ENCODE data around the gene UBC. TPM values are rescaled to one million over a fixed set of nuclear protein-coding genes. Genes with fewer than 3 reads are reported as not detected.

UBC gene
- total RNA-seq, 1 experiment from 2014 or later = 1,053 TPM

- CTCF ChIA-PET = interaction anchor here (0.6 to 2.1 kb wide), 3 partner anchors 11 to 33 kb away, joined by 3 to 25 read pairs (median 6); no protein-coding TSS in a partner anchor
- TSS peak; percentile 100 for BruUV-seq (replicated peaks)
Observed at GRCh38 chr12:124940143-124940392, 25.6 kb upstream of the UBC start.

GRCh38 chr12:124939421-124940142 is 25.1 kb upstream of the UBC start:
- DNase-seq (ENCODE audit: low spot score) = peak; percentile 99
- Histone ChIP-seq H3K27ac (ENCODE audit: low read depth, low read length, poor library complexity, severe bottlenecking) (peak overlapping the region; percentile 80), H3K4me1 (ENCODE audit: insufficient read depth, low read length, poor library complexity, severe bottlenecking) (peaks cover 19% of the 10 kb centered on the region), H3K9me3 (ENCODE audit: low read depth, low read length, poor library complexity, severe bottlenecking) (no peaks in the 10 kb centered on the region), H3K27me3 (replicated peaks; ENCODE audit: insufficient read depth, low read depth, low read length, poor library complexity) (no peaks in the 10 kb centered on the region), H3K36me3 (ENCODE audit: insufficient read depth, low read length, poor library complexity, severe bottlenecking) (no peaks in the 10 kb centered on the region), H3K4me3 (ENCODE audit: low read depth, low read length, poor library complexity, severe bottlenecking) (peak overlapping the region; percentile 52)
- TF ChIP-seq, protein P1, sequence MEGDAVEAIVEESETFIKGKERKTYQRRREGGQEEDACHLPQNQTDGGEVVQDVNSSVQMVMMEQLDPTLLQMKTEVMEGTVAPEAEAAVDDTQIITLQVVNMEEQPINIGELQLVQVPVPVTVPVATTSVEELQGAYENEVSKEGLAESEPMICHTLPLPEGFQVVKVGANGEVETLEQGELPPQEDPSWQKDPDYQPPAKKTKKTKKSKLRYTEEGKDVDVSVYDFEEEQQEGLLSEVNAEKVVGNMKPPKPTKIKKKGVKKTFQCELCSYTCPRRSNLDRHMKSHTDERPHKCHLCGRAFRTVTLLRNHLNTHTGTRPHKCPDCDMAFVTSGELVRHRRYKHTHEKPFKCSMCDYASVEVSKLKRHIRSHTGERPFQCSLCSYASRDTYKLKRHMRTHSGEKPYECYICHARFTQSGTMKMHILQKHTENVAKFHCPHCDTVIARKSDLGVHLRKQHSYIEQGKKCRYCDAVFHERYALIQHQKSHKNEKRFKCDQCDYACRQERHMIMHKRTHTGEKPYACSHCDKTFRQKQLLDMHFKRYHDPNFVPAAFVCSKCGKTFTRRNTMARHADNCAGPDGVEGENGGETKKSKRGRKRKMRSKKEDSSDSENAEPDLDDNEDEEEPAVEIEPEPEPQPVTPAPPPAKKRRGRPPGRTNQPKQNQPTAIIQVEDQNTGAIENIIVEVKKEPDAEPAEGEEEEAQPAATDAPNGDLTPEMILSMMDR (conservative IDR thresholded peaks at IDR 0.05; ENCODE audit: low read depth, low read length) = no peak
- TF ChIP-seq EZH2 (IDR thresholded peaks at IDR 0.05; ENCODE audit: borderline replicate concordance, low read depth, low read length, poor library complexity, severe bottlenecking) = no peak
- intact Hi-C loops (cut with micrococcal nuclease; ENCODE audit: unreplicated experiment) = loop anchor here (1.0 to 2.0 kb wide), 3 partner anchors 12 to 33 kb away; no protein-coding TSS in a partner anchor
- ChIA-PET CTCF (interaction anchor here (0.7 to 2.1 kb wide), 2 partner anchors 33 to 1355 kb away, joined by 3 to 25 read pairs; partner anchors contain the start of gene TMED2), POLR2A (ENCODE audit: low non-redundant PET) (interaction anchor here (1.0 kb wide), 1 partner anchor 24 kb away, joined by 20 read pairs; no protein-coding TSS in a partner anchor)
- no TSS peak for BruUV-seq (replicated peaks)

More at GRCh38 chr12:124940143-124940392, 25.6 kb upstream of the UBC start:
- POLR2A ChIA-PET (ENCODE audit: low non-redundant PET) = interaction anchor here (1.0 kb wide), 1 partner anchor 25 kb away, joined by 20 read pairs; no protein-coding TSS in a partner anchor
- intact Hi-C loops (cut with micrococcal nuclease; ENCODE audit: unreplicated experiment) = loop anchor here (1.0 to 2.0 kb wide), 2 partner anchors 18 to 33 kb away; no protein-coding TSS in a partner anchor
- TF ChIP-seq EZH2 (IDR thresholded peaks at IDR 0.05; ENCODE audit: borderline replicate concordance, low read depth, low read length, poor library complexity, severe bottlenecking) = no peak
- TF ChIP-seq, protein P1 (conservative IDR thresholded peaks at IDR 0.05; ENCODE audit: low read depth, low read length) = no peak
- H3K27ac ChIP-seq (ENCODE audit: low read depth, low read length, poor library complexity, severe bottlenecking) = peak overlapping the region; percentile 80
- no peaks in the 10 kb centered on the region for H3K9me3 ChIP-seq (ENCODE audit: low read depth, low read length, poor library complexity, severe bottlenecking)
- DNase-seq (ENCODE audit: low spot score) = no peak
- no peaks in the 10 kb centered on the region for H3K36me3 ChIP-seq (ENCODE audit: insufficient read depth, low read length, poor library complexity, severe bottlenecking)
- H3K4me1 ChIP-seq (ENCODE audit: insufficient read depth, low read length, poor library complexity, severe bottlenecking) = peaks cover 19% of the 10 kb centered on the region
- no peaks in the 10 kb centered on the region for H3K27me3 ChIP-seq (replicated peaks; ENCODE audit: insufficient read depth, low read depth, low read length, poor library complexity)
- H3K4me3 ChIP-seq (ENCODE audit: low read depth, low read length, poor library complexity, severe bottlenecking) = peak overlapping the region; percentile 52

DNA sequence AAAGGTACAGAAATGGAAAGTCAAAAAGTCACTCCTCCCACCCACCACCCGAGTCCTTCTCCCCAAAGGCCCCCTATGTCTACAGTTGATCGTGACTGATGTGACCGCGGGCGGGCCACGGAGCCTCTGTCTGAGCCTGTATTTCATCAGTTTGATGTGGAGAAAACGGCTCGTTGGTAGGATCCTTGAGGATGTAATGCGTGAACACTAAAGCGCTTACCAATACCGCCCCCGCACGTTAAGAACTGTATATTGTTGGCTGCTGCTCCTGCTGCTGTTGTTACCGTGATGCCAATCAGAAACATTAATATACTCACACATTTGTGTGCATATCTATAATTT is 24.6 kb upstream of the UBC start:
- intact Hi-C loops (cut with micrococcal nuclease; ENCODE audit: unreplicated experiment) = loop anchor here (1.0 kb wide), 1 partner anchor 12 kb away; no protein-coding TSS in a partner anchor
- Histone ChIP-seq H3K4me1 (ENCODE audit: insufficient read depth, low read length, poor library complexity, severe bottlenecking) (peaks cover 19% of the 10 kb centered on the region), H3K4me3 (ENCODE audit: low read depth, low read length, poor library complexity, severe bottlenecking) (peak overlapping the region; percentile 52), H3K27me3 (replicated peaks; ENCODE audit: insufficient read depth, low read depth, low read length, poor library complexity) (no peaks in the 10 kb centered on the region), H3K36me3 (ENCODE audit: insufficient read depth, low read length, poor library complexity, severe bottlenecking) (no peaks in the 10 kb centered on the region), H3K27ac (ENCODE audit: low read depth, low read length, poor library complexity, severe bottlenecking) (peak overlapping the region; percentile 80), H3K9me3 (ENCODE audit: low read depth, low read length, poor library complexity, severe bottlenecking) (no peaks in the 10 kb centered on the region)
- DNase-seq (ENCODE audit: low spot score) = peak; percentile 88
- TF ChIP-seq EZH2 (IDR thresholded peaks at IDR 0.05; ENCODE audit: borderline replicate concordance, low read depth, low read length, poor library complexity, severe bottlenecking) = no peak
- TF ChIP-seq, protein P1 (conservative IDR thresholded peaks at IDR 0.05; ENCODE audit: low read depth, low read length) = peak; percentile 53
- POLR2A ChIA-PET (ENCODE audit: low non-redundant PET) = no interaction called here
- BruUV-seq (replicated peaks) = no TSS peak
- CTCF ChIA-PET = no interaction called here

All from A673 (cell line).